Measurements from ENCODE around the gene CABLES2. TPM values are rescaled to one million over a fixed set of nuclear protein-coding genes. Genes with fewer than 3 reads are reported as not detected.
A peak's percentile ranks its signal among the peaks of the same experiment; 100 is the strongest.

The CABLES2 gene
- total RNA-seq, 1 donor = 1.8 TPM

DNA sequence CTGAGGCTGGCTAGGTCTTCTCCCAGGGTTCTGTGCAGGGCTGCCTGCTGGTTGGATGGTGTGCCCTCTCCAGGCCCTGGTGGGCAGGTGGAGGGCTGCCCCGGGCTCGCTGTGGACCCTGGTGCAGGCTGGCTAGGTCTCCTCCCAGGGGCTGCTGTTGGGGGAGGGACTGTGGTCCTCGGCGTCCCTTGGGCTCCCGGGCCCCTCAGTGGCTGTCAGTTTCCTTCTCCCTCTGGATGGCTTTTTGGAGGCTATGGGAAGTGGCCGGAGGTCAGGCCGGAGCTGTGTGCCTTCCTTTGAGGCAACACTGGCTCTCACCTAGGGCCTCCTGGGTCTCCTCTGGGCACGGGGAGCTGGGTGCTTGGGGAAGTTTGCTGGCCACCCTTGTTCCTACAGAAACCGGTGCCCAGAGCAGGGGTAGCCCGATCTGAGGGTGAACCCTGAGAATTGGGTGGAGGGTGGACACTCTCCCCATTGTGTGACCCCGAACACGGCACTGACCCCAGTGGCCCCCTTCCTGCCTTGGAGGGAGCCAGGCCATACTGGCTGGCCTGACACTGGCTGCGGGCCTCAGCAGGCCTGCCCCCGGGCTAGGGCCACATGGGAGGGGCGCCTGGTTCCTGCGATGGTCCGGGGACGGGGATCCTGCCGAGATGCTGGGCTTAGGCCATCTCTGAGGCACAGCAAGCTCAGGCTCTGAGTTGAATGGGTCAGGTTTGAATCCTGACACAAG lies 3.8 kb upstream of the CABLES2 start:
- Histone ChIP-seq H3K27ac (ENCODE audit: low read depth, low read length) (no peak overlapping the region), H3K4me1 (ENCODE audit: insufficient read depth, low read length) (peaks cover 3% of the 10 kb centered on the region), H3K4me3 (ENCODE audit: insufficient read depth, low read length) (no peak overlapping the region), H3K36me3 (ENCODE audit: insufficient read depth, low read length) (no peaks in the 10 kb centered on the region), H4K20me1 (ENCODE audit: insufficient read depth, low read length) (no peaks in the 10 kb centered on the region), H3K9me3 (ENCODE audit: low read depth, low read length) (no peaks in the 10 kb centered on the region), H2AFZ (ENCODE audit: low read length) (no peak overlapping the region), H3K4me2 (ENCODE audit: insufficient read depth, low read length) (no peak overlapping the region), H3K27me3 (ENCODE audit: insufficient read depth, low read length) (peaks cover 5% of the 10 kb centered on the region), H3K79me2 (ENCODE audit: insufficient read depth, low read length) (peaks cover 8% of the 10 kb centered on the region)
- TF ChIP-seq, protein P1, sequence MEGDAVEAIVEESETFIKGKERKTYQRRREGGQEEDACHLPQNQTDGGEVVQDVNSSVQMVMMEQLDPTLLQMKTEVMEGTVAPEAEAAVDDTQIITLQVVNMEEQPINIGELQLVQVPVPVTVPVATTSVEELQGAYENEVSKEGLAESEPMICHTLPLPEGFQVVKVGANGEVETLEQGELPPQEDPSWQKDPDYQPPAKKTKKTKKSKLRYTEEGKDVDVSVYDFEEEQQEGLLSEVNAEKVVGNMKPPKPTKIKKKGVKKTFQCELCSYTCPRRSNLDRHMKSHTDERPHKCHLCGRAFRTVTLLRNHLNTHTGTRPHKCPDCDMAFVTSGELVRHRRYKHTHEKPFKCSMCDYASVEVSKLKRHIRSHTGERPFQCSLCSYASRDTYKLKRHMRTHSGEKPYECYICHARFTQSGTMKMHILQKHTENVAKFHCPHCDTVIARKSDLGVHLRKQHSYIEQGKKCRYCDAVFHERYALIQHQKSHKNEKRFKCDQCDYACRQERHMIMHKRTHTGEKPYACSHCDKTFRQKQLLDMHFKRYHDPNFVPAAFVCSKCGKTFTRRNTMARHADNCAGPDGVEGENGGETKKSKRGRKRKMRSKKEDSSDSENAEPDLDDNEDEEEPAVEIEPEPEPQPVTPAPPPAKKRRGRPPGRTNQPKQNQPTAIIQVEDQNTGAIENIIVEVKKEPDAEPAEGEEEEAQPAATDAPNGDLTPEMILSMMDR (IDR thresholded peaks at IDR 0.05; ENCODE audit: extremely low read depth, low read depth, low read length) = no peak
- DNase-seq (ENCODE audit: insufficient read length, low spot score, missing footprints) = no peak

DNA sequence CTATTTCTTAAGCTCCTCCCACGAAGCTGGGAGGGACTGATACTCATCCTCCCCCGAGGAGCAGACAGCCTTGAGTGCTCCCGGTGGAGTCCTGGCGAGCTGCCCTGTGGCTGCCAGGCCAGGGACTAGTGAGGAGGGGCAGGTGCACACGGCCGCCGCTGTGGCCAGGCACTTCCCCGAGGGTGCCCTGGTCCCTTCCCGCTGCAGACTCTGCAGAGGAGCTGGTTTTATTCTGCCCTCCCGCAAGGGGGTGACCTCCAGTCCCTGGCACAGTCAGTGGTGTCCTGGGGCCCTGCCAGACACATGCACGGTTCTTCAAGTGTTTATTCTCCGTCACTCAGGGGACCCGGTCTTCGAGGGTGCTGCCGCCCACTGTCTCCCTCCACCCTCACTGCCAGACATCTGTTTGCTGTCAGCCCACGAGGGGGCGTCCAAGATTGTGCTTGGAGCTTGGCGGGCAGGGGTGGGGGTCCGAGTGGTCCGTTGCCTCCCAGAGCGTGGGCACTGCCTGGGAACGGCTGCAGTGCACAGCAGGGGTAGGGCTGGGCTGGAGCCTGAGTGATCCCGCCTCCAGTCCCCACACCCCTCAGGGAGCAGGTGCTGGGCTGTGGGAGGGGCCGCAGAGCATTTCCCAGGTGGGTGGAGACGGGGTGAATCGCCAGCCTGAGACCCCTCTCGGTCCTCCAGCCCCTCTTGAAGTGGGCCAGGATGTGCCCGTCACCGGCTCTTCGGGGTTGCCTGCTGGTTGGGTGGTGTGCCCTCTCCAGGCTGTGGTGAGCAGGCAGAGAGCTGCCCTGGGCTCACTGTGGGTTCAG lies 3.1 kb upstream of the CABLES2 start:
- peaks cover 5% of the 10 kb centered on the region for H3K27me3 ChIP-seq (ENCODE audit: insufficient read depth, low read length)
- peaks cover 14% of the 10 kb centered on the region for H3K79me2 ChIP-seq (ENCODE audit: insufficient read depth, low read length)
- H3K4me1 ChIP-seq (ENCODE audit: insufficient read depth, low read length) = peaks cover 3% of the 10 kb centered on the region
- H3K9me3 ChIP-seq (ENCODE audit: low read depth, low read length) = no peaks in the 10 kb centered on the region
- no peak overlapping the region for H3K4me3 ChIP-seq (ENCODE audit: insufficient read depth, low read length)
- peaks cover 2% of the 10 kb centered on the region for H4K20me1 ChIP-seq (ENCODE audit: insufficient read depth, low read length)
- no peak overlapping the region for H3K27ac ChIP-seq (ENCODE audit: low read depth, low read length)
- H3K36me3 ChIP-seq (ENCODE audit: insufficient read depth, low read length) = no peaks in the 10 kb centered on the region
- H3K4me2 ChIP-seq (ENCODE audit: insufficient read depth, low read length) = no peak overlapping the region
- TF ChIP-seq, protein P1 (IDR thresholded peaks at IDR 0.05; ENCODE audit: extremely low read depth, low read depth, low read length) = peak; percentile 45
- peak; percentile 97 for DNase-seq (ENCODE audit: insufficient read length, low spot score, missing footprints)
- H2AFZ ChIP-seq (ENCODE audit: low read length) = no peak overlapping the region

DNA sequence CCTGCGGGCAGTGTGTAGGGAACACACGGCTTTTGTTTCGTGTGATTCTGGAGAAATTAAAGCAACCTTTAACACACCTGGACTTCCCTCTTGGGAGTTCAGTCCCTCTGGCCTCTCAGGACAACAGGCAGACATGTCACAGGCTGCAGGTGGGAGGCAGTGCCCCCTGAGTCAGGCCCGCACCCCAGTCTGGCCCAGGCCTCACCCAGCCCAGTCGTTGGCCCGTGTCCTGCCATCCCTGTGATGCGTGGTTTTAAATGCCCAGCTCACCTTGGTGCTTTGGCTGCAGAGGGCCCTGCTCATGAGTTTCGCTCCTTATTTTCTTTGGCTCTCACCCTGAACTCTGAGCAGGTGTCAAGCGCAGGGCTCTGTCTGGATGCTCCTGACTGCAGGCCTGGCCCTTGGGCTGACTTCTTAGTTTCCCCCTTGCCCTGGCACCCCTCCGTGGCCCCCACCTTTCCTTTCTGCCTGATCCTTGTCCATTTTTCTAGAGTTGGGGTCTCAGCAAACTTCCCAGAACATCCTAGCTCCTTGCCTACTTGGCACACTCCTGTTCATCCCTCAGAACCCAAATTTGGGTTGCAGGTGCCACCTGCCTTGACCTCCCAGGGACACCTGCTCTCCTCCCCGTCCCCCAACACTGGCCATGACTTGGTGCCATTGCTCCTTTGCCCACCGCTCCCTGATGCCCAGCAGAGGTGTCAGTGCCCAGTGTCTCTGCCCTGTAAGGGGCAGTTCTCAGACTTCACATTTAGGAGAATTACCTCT lies 2.2 kb upstream of the CABLES2 start:
- peaks cover 18% of the 10 kb centered on the region for H3K79me2 ChIP-seq (ENCODE audit: insufficient read depth, low read length)
- H3K27ac ChIP-seq (ENCODE audit: low read depth, low read length) = no peak overlapping the region
- no peak overlapping the region for H3K4me3 ChIP-seq (ENCODE audit: insufficient read depth, low read length)
- H3K9me3 ChIP-seq (ENCODE audit: low read depth, low read length) = no peaks in the 10 kb centered on the region
- no peak for DNase-seq (ENCODE audit: insufficient read length, low spot score, missing footprints)
- no peaks in the 10 kb centered on the region for H3K27me3 ChIP-seq (ENCODE audit: insufficient read depth, low read length)
- TF ChIP-seq, protein P1 (IDR thresholded peaks at IDR 0.05; ENCODE audit: extremely low read depth, low read depth, low read length) = no peak
- peaks cover 2% of the 10 kb centered on the region for H4K20me1 ChIP-seq (ENCODE audit: insufficient read depth, low read length)
- H3K4me2 ChIP-seq (ENCODE audit: insufficient read depth, low read length) = no peak overlapping the region
- H3K4me1 ChIP-seq (ENCODE audit: insufficient read depth, low read length) = peaks cover 3% of the 10 kb centered on the region
- H3K36me3 ChIP-seq (ENCODE audit: insufficient read depth, low read length) = no peaks in the 10 kb centered on the region
- H2AFZ ChIP-seq (ENCODE audit: low read length) = no peak overlapping the region

All from osteoblast (primary cell).